SK-N-SH (cell line): Measurements from ENCODE around the gene LIPA. TPM values are rescaled to one million over a fixed set of nuclear protein-coding genes. Genes with fewer than 3 reads are reported as not detected.

Source experiments
- CTCF ChIA-PET: fragments of 300-600, 350-600 bp; formaldehyde crosslinking; extraction: SDS; loops from one replicate; lab custom pipeline; 2021; lab: Yijun Ruan, JAX
- POLR2A ChIA-PET: fragments of 350-600 bp; sonication (Branson Sonifier 250); formaldehyde crosslinking; extraction: SDS; loops from one replicate; lab custom pipeline; 2020; ENCODE audit warnings: antibody characterized with exemption, inconsistent platforms; lab: Yijun Ruan, JAX
- DNase-seq: peaks from one replicate; pipeline ENCODE4 v3.0.0; 2012
- H2AFZ ChIP-seq: fragments of 200-600 bp; sonication (generic); 2 replicates; pipeline ENCODE4 v1.8.1; 2016; ENCODE audit warnings: antibody characterized with exemption, mild to moderate bottlenecking, low read depth
- H3F3A ChIP-seq: fragments of 200-600 bp; sonication (generic); replicated peaks from 2 replicates; pipeline ENCODE3; 2016; ENCODE audit warnings: antibody characterized with exemption, mild to moderate bottlenecking; ENCODE audit not compliant: insufficient read depth
- H3K27ac ChIP-seq, 2 experiments: fragments of 200-500 bp in 1 of 2; fragments of 200-600 bp in 1 of 2; sonication (Bioruptor generic) in 1 of 2; sonication (generic), shearing (Covaris generic) in 1 of 2; 2 replicates each; pipeline versions ENCODE4 v1.5.1 to v1.6.1; 2014 to 2016; ENCODE audit warnings: low read depth in 2 of 2, inconsistent platforms in 1 of 2, low read length in 1 of 2, mild to moderate bottlenecking in 1 of 2, mixed read lengths in 1 of 2
- H3K27me3 ChIP-seq: fragments of 200-600 bp; sonication (generic), shearing (Covaris generic); 2 replicates; pipeline ENCODE4 v1.6.1; 2016; ENCODE audit warnings: mixed run types; ENCODE audit not compliant: insufficient read depth
- H3K36me3 ChIP-seq, 2 experiments: fragments of 200-500 bp in 1 of 2; fragments of 200-600 bp in 1 of 2; sonication (Bioruptor generic) in 1 of 2; sonication (generic) in 1 of 2; replicated peaks in 1 of 2; 2 replicates each; pipeline versions ENCODE3 to v1.5.1; 2014 to 2016; ENCODE audit warnings: low read length in 1 of 2, mild to moderate bottlenecking in 1 of 2; ENCODE audit not compliant: insufficient read depth in 2 of 2, control insufficient read depth in 1 of 2
- H3K4me1 ChIP-seq, 2 experiments: fragments of 200-500 bp in 1 of 2; fragments of 200-600 bp in 1 of 2; sonication (Bioruptor generic) in 1 of 2; sonication (generic), shearing (Covaris generic) in 1 of 2; 2 replicates each; pipeline versions ENCODE4 v1.5.1 to v1.6.1; 2014 to 2016; ENCODE audit warnings: low read depth in 1 of 2, low read length in 1 of 2, mixed run types in 1 of 2; ENCODE audit not compliant: insufficient read depth in 2 of 2, control insufficient read depth in 1 of 2
- H3K4me2 ChIP-seq: fragments of 200-600 bp; sonication (generic), shearing (Covaris generic); 2 replicates; pipeline ENCODE4 v1.6.1; 2017; ENCODE audit warnings: mixed run types
- H3K4me3 ChIP-seq, 2 experiments: fragments of 200-500 bp in 1 of 2; fragments of 200-600 bp in 1 of 2; sonication (Bioruptor generic) in 1 of 2; sonication (generic), shearing (Covaris generic) in 1 of 2; 2 replicates each; pipeline versions ENCODE4 v1.5.1 to v1.8.1; 2014 to 2016; ENCODE audit warnings: low read depth in 2 of 2, inconsistent platforms in 1 of 2, low read length in 1 of 2, mild to moderate bottlenecking in 1 of 2, mixed read lengths in 1 of 2, moderate library complexity in 1 of 2
- H3K79me2 ChIP-seq: fragments of 200-600 bp; sonication (generic); 2 replicates; pipeline ENCODE4 v1.8.1; 2017; ENCODE audit warnings: mild to moderate bottlenecking; ENCODE audit not compliant: insufficient read depth
- H3K9ac ChIP-seq: fragments of 200-600 bp; sonication (generic); 2 replicates; pipeline ENCODE4 v1.6.1; 2017; ENCODE audit warnings: mixed run types
- H3K9me2 ChIP-seq: fragments of 200-600 bp; sonication (generic); 2 replicates; pipeline ENCODE4 v1.6.1; 2017; ENCODE audit warnings: mixed run types
- H3K9me3 ChIP-seq: fragments of 200-600 bp; sonication (generic); 2 replicates; pipeline ENCODE4 v1.6.1; 2017; ENCODE audit warnings: mixed run types, mild to moderate bottlenecking, moderate library complexity
- H4K20me1 ChIP-seq: fragments of 200-600 bp; sonication (generic); 2 replicates; pipeline ENCODE4 v1.6.1; 2017; ENCODE audit warnings: mild to moderate bottlenecking, mixed run types; ENCODE audit not compliant: insufficient read depth
- CHD2 ChIP-seq: fragments of 150-350 bp; IDR thresholded peaks from 2 replicates; pipeline ENCODE4 v1.6.1; 2018; ENCODE audit warnings: low read length; ENCODE audit not compliant: partially characterized antibody
- ELF1 ChIP-seq: IDR thresholded peaks from 2 replicates; pipeline ENCODE4 v1.4.0; 2012
- EP300 ChIP-seq, 2 experiments: IDR thresholded peaks; 2 replicates each; pipeline versions ENCODE4 v1.4.0 to v1.6.1; 2012; ENCODE audit warnings: borderline replicate concordance in 1 of 2, low read depth in 1 of 2, low read length in 1 of 2
- EZH2phosphoT487 ChIP-seq: fragments of 200-600 bp; sonication (generic); IDR thresholded peaks from 2 replicates; pipeline ENCODE4 v1.6.1; 2017; ENCODE audit warnings: low read depth, mixed run types, mild to moderate bottlenecking, antibody characterized with exemption, moderate library complexity, borderline replicate concordance
- FOXJ3 ChIP-seq: sonication (generic); formaldehyde crosslinking; IDR thresholded peaks from 2 replicates; pipeline ENCODE4 v1.5.1; 2020; ENCODE audit warnings: mild to moderate bottlenecking, missing genetic modification reagents
- GABPA ChIP-seq: IDR thresholded peaks from 2 replicates; pipeline ENCODE4 v1.4.0; 2012; ENCODE audit warnings: low read depth, mild to moderate bottlenecking
- MEF2A ChIP-seq: IDR thresholded peaks from 2 replicates; pipeline ENCODE4 v1.4.0; 2012; ENCODE audit warnings: low read depth, borderline replicate concordance
- MXI1 ChIP-seq: IDR thresholded peaks from 2 replicates; pipeline ENCODE4 v1.6.1; 2012; ENCODE audit warnings: mild to moderate bottlenecking, low read depth, low read length, improper control_type of control experiment
- POLR2AphosphoS5 ChIP-seq: IDR thresholded peaks from 2 replicates; pipeline ENCODE4 v1.6.1; 2012; ENCODE audit warnings: low read depth, low read length
- RAD21 ChIP-seq: IDR thresholded peaks from 2 replicates; pipeline ENCODE4 v1.6.1; 2012; ENCODE audit warnings: mild to moderate bottlenecking, low read length
- SIN3A ChIP-seq: IDR thresholded peaks from 2 replicates; pipeline ENCODE4 v1.6.1; 2012; ENCODE audit warnings: low read depth, mild to moderate bottlenecking, low read length, moderate library complexity, borderline replicate concordance
- SMC3 ChIP-seq: IDR thresholded peaks from 2 replicates; pipeline ENCODE4 v1.6.1; 2012; ENCODE audit warnings: low read depth, low read length, improper control_type of control experiment
- YY1 ChIP-seq: IDR thresholded peaks from 2 replicates; pipeline ENCODE4 v1.4.0; 2012; ENCODE audit warnings: low read depth, mild to moderate bottlenecking
- WGBS: methylation state at CpG from one replicate; pipeline ENCODE4 v1.1.6; 2017; ENCODE audit warnings: low lambda C conversion rate; 5-methylcytosine and 5-hydroxymethylcytosine counted together
- polyA plus RNA-seq, 3 experiments: library from polyadenylated mRNA; depleted of rRNA; stranded (reverse); fragments of >200 nt; gene quantifications; 2 replicates each; pipeline ENCODE4 v1.2.3, GENCODE V29; 2012
- TF ChIP-seq, protein P1 (sequence below): fragments of 150-350 bp; IDR thresholded peaks from 2 replicates; pipeline ENCODE4 v1.6.1; 2016; ENCODE audit warnings: mild to moderate bottlenecking, low read depth, low read length
- TF ChIP-seq, protein P2 (sequence below): fragments of 150-350 bp; IDR thresholded peaks from 2 replicates; pipeline ENCODE4 v1.6.1; 2017; ENCODE audit warnings: antibody characterized with exemption, low read length, low read depth, borderline replicate concordance
- TF ChIP-seq, protein P3 (sequence below): IDR thresholded peaks from 2 replicates; pipeline ENCODE4 v1.4.0; 2012; ENCODE audit warnings: low read depth
- TF ChIP-seq, protein P4 (sequence below): IDR thresholded peaks from 2 replicates; pipeline ENCODE4; 2012
- TF ChIP-seq, protein P5 (sequence below): fragments of 200-600 bp; sonication (generic); IDR thresholded peaks from 2 replicates; pipeline ENCODE4 v1.6.1; 2017; ENCODE audit warnings: antibody characterized with exemption, mild to moderate bottlenecking, moderate library complexity
- TF ChIP-seq, protein P6 (sequence below): IDR thresholded peaks from 2 replicates; pipeline ENCODE4 v1.4.0; 2012; ENCODE audit warnings: low read depth, borderline replicate concordance

The LIPA gene
- polyA plus RNA-seq, 1 of the 3 experiments (the other 2 are of a cell fraction), result 43.2 TPM

DNA sequence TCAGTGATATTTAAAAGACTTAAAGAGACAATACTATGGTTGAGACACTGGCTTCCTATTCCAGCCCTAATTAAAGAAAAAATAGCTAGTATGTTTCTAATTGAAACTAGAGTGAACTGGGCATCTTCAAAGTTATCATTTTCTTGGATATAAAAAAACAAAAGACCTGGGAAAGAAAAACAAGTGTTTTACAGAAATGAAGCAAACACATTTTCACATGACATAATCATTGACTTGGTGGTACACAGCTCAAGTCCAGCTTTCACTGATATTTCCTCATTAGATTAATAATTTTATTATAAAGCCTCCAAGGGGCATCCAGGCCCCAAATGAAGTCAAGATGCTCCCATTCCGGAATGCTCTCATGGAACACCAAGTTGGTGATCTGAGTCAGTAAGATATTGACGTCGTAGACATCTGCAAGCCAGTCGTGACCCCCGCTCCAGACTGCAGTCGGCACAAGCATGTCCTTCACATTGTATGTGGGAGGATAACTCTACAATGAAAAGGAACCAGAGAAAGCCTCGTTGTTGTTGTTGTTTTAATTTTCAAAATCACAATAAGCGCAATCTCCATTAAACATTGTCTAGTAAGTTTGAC is 36.9 kb downstream of the LIPA start:
- no peaks in the 10 kb centered on the region for H3K27me3 ChIP-seq
- no peak overlapping the region for H3K27ac ChIP-seq
- ChIA-PET CTCF (interaction anchor here (0.9 to 4.2 kb wide), 32 partner anchors 8 to 378 kb away, joined by 3 to 94 read pairs (median 6); partner anchors contain the start of gene FAS), POLR2A (no interaction called here)
- H2AFZ ChIP-seq, result no peak overlapping the region
- no peak for DNase-seq
- 96% methylated on average over 8 of the region's 8 CpGs for WGBS
- H3K4me1 ChIP-seq, result peaks cover 11 to 14% of the 10 kb centered on the region in 2 experiments; a peak in 3 of 4 replicates
- peaks cover 9 to 11% of the 10 kb centered on the region in 2 experiments for H3K36me3 ChIP-seq
- H3K9me2 ChIP-seq, result no peaks in the 10 kb centered on the region
- H3K9me3 ChIP-seq, result no peaks in the 10 kb centered on the region
- no peak overlapping the region for H3K9ac ChIP-seq
- no peaks in the 10 kb centered on the region for H3K79me2 ChIP-seq
- no peaks in the 10 kb centered on the region for H4K20me1 ChIP-seq
- no peak overlapping the region for H3K4me3 ChIP-seq
- no peak overlapping the region for H3K4me2 ChIP-seq
- peaks cover 15% of the 10 kb centered on the region for H3F3A ChIP-seq
- TF ChIP-seq EP300 (IDR thresholded peaks at IDR 0.05; ENCODE audit: borderline replicate concordance in 1 of 2, low read depth in 1 of 2, low read length in 1 of 2) (no peak), SMC3 (no peak), EZH2phosphoT487 (no peak), YY1 (no peak), SIN3A (no peak), GABPA (no peak), ELF1 (no peak), POLR2AphosphoS5 (no peak), CHD2 (no peak), FOXJ3 (CRISPR knock-in tag) (no peak), MEF2A (no peak)
- TF ChIP-seq, protein P1, sequence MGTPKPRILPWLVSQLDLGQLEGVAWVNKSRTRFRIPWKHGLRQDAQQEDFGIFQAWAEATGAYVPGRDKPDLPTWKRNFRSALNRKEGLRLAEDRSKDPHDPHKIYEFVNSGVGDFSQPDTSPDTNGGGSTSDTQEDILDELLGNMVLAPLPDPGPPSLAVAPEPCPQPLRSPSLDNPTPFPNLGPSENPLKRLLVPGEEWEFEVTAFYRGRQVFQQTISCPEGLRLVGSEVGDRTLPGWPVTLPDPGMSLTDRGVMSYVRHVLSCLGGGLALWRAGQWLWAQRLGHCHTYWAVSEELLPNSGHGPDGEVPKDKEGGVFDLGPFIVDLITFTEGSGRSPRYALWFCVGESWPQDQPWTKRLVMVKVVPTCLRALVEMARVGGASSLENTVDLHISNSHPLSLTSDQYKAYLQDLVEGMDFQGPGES, result no peak
- TF ChIP-seq, protein P2, sequence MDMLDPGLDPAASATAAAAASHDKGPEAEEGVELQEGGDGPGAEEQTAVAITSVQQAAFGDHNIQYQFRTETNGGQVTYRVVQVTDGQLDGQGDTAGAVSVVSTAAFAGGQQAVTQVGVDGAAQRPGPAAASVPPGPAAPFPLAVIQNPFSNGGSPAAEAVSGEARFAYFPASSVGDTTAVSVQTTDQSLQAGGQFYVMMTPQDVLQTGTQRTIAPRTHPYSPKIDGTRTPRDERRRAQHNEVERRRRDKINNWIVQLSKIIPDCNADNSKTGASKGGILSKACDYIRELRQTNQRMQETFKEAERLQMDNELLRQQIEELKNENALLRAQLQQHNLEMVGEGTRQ, result no peak
- TF ChIP-seq, protein P3, sequence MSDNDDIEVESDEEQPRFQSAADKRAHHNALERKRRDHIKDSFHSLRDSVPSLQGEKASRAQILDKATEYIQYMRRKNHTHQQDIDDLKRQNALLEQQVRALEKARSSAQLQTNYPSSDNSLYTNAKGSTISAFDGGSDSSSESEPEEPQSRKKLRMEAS, result no peak

DNA sequence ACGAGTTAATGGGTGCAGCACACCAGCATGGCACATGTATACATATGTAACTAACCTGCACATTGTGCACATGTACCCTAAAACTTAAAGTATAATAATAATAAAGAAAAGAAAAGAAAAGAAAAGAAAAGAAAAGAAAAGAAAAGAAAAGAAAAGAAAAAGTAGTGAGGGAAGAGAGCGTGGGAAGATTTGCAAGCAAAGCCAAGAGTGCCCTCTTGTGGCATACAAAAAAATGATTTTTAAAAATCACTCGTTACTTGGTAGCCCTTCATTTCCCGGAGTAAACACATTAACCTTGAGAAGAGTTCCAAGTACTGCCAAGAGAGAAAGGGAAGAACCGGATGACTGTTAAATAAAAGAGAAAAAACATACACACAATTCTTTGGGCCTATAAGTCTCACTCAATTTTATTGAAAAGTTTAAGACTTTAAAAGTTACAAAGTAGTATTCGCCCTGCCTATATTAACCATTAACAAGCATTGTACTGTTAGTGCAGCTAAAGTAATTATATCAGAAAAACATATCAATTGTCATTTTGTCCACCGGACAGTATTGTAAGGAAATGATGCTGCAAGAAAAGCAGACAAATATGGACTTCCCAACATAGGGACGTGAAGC is 38.3 kb downstream of the LIPA start:
- ChIA-PET CTCF (interaction anchor here (0.6 to 4.2 kb wide), 40 partner anchors 8 to 403 kb away, joined by 3 to 94 read pairs (median 4); partner anchors contain the start of genes FAS and LIPA), POLR2A (no interaction called here)
- H3K9me2 ChIP-seq, result no peaks in the 10 kb centered on the region
- no peak overlapping the region for H3K27ac ChIP-seq
- DNase-seq, result peak; percentile 34
- H3K9me3 ChIP-seq, result no peaks in the 10 kb centered on the region
- 42% methylated on average over 8 of the region's 8 CpGs for WGBS
- no peak overlapping the region for H3K9ac ChIP-seq
- H3K36me3 ChIP-seq, result peaks cover 9 to 11% of the 10 kb centered on the region in 2 experiments
- peaks cover 11 to 14% of the 10 kb centered on the region in 2 experiments; a peak in 3 of 4 replicates for H3K4me1 ChIP-seq
- H3K4me2 ChIP-seq, result no peak overlapping the region
- no peak overlapping the region for H3K4me3 ChIP-seq
- H3F3A ChIP-seq, result peaks cover 15% of the 10 kb centered on the region
- H2AFZ ChIP-seq, result no peak overlapping the region
- H4K20me1 ChIP-seq, result no peaks in the 10 kb centered on the region
- H3K79me2 ChIP-seq, result no peaks in the 10 kb centered on the region
- H3K27me3 ChIP-seq, result 0 out of 2 replicates have a peak, but pooled peaks cover 2% of the 10 kb centered on the region
- TF ChIP-seq MXI1 (no peak), GABPA (no peak), RAD21 (peak; percentile 81), SMC3 (peak; percentile 69), SIN3A (no peak)
- TF ChIP-seq, protein P4, sequence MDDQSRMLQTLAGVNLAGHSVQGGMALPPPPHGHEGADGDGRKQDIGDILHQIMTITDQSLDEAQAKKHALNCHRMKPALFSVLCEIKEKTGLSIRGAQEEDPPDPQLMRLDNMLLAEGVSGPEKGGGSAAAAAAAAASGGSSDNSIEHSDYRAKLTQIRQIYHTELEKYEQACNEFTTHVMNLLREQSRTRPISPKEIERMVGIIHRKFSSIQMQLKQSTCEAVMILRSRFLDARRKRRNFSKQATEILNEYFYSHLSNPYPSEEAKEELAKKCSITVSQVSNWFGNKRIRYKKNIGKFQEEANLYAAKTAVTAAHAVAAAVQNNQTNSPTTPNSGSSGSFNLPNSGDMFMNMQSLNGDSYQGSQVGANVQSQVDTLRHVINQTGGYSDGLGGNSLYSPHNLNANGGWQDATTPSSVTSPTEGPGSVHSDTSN, result no peak
- TF ChIP-seq, protein P5, sequence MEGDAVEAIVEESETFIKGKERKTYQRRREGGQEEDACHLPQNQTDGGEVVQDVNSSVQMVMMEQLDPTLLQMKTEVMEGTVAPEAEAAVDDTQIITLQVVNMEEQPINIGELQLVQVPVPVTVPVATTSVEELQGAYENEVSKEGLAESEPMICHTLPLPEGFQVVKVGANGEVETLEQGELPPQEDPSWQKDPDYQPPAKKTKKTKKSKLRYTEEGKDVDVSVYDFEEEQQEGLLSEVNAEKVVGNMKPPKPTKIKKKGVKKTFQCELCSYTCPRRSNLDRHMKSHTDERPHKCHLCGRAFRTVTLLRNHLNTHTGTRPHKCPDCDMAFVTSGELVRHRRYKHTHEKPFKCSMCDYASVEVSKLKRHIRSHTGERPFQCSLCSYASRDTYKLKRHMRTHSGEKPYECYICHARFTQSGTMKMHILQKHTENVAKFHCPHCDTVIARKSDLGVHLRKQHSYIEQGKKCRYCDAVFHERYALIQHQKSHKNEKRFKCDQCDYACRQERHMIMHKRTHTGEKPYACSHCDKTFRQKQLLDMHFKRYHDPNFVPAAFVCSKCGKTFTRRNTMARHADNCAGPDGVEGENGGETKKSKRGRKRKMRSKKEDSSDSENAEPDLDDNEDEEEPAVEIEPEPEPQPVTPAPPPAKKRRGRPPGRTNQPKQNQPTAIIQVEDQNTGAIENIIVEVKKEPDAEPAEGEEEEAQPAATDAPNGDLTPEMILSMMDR, result peak; percentile 68
- TF ChIP-seq, protein P6, sequence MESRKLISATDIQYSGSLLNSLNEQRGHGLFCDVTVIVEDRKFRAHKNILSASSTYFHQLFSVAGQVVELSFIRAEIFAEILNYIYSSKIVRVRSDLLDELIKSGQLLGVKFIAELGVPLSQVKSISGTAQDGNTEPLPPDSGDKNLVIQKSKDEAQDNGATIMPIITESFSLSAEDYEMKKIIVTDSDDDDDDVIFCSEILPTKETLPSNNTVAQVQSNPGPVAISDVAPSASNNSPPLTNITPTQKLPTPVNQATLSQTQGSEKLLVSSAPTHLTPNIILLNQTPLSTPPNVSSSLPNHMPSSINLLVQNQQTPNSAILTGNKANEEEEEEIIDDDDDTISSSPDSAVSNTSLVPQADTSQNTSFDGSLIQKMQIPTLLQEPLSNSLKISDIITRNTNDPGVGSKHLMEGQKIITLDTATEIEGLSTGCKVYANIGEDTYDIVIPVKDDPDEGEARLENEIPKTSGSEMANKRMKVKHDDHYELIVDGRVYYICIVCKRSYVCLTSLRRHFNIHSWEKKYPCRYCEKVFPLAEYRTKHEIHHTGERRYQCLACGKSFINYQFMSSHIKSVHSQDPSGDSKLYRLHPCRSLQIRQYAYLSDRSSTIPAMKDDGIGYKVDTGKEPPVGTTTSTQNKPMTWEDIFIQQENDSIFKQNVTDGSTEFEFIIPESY, result no peak
